ENCODE measurements around the gene CTSC.

DNA sequence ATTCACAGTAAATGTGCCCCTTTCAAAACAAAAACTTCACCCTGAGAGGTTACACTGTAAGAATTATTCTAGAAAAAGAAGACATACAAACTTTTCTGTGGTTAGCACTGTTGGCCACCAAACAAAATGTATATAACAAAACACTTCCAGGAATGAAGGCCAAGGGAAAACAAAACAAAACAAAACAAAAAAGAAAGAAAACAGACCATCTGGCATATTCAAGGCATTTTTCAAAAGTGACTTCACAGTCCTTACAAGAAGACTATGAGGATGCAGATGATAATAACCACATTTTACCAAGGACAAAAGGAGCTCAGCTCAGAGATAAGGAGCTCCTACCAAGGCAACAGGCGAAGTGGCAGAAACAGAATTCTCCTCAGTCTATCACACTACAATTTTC, 24.9 kb downstream of the CTSC start:
- TF ChIP-seq, protein P1, sequence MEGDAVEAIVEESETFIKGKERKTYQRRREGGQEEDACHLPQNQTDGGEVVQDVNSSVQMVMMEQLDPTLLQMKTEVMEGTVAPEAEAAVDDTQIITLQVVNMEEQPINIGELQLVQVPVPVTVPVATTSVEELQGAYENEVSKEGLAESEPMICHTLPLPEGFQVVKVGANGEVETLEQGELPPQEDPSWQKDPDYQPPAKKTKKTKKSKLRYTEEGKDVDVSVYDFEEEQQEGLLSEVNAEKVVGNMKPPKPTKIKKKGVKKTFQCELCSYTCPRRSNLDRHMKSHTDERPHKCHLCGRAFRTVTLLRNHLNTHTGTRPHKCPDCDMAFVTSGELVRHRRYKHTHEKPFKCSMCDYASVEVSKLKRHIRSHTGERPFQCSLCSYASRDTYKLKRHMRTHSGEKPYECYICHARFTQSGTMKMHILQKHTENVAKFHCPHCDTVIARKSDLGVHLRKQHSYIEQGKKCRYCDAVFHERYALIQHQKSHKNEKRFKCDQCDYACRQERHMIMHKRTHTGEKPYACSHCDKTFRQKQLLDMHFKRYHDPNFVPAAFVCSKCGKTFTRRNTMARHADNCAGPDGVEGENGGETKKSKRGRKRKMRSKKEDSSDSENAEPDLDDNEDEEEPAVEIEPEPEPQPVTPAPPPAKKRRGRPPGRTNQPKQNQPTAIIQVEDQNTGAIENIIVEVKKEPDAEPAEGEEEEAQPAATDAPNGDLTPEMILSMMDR (tag by site-specific recombination; IDR thresholded peaks at IDR 0.05), result no peak
- TF ChIP-seq, protein P2, sequence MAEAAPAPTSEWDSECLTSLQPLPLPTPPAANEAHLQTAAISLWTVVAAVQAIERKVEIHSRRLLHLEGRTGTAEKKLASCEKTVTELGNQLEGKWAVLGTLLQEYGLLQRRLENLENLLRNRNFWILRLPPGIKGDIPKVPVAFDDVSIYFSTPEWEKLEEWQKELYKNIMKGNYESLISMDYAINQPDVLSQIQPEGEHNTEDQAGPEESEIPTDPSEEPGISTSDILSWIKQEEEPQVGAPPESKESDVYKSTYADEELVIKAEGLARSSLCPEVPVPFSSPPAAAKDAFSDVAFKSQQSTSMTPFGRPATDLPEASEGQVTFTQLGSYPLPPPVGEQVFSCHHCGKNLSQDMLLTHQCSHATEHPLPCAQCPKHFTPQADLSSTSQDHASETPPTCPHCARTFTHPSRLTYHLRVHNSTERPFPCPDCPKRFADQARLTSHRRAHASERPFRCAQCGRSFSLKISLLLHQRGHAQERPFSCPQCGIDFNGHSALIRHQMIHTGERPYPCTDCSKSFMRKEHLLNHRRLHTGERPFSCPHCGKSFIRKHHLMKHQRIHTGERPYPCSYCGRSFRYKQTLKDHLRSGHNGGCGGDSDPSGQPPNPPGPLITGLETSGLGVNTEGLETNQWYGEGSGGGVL (tag by site-specific recombination; IDR thresholded peaks at IDR 0.05), result no peak
- TF ChIP-seq, protein P3, sequence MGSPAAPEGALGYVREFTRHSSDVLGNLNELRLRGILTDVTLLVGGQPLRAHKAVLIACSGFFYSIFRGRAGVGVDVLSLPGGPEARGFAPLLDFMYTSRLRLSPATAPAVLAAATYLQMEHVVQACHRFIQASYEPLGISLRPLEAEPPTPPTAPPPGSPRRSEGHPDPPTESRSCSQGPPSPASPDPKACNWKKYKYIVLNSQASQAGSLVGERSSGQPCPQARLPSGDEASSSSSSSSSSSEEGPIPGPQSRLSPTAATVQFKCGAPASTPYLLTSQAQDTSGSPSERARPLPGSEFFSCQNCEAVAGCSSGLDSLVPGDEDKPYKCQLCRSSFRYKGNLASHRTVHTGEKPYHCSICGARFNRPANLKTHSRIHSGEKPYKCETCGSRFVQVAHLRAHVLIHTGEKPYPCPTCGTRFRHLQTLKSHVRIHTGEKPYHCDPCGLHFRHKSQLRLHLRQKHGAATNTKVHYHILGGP (tag by site-specific recombination; IDR thresholded peaks at IDR 0.05), result no peak
- TF ChIP-seq, protein P4, sequence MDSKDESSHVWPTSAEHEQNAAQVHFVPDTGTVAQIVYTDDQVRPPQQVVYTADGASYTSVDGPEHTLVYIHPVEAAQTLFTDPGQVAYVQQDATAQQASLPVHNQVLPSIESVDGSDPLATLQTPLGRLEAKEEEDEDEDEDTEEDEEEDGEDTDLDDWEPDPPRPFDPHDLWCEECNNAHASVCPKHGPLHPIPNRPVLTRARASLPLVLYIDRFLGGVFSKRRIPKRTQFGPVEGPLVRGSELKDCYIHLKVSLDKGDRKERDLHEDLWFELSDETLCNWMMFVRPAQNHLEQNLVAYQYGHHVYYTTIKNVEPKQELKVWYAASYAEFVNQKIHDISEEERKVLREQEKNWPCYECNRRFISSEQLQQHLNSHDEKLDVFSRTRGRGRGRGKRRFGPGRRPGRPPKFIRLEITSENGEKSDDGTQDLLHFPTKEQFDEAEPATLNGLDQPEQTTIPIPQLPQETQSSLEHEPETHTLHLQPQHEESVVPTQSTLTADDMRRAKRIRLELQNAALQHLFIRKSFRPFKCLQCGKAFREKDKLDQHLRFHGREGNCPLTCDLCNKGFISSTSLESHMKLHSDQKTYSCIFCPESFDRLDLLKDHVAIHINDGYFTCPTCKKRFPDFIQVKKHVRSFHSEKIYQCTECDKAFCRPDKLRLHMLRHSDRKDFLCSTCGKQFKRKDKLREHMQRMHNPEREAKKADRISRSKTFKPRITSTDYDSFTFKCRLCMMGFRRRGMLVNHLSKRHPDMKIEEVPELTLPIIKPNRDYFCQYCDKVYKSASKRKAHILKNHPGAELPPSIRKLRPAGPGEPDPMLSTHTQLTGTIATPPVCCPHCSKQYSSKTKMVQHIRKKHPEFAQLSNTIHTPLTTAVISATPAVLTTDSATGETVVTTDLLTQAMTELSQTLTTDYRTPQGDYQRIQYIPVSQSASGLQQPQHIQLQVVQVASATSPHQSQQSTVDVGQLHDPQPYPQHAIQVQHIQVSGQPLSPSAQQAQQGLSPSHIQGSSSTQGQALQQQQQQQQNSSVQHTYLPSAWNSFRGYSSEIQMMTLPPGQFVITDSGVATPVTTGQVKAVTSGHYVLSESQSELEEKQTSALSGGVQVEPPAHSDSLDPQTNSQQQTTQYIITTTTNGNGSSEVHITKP (tag by site-specific recombination; IDR thresholded peaks at IDR 0.05), result no peak
